H9 (cell line): ENCODE measurements around the gene METTL8. TPM values are rescaled to one million over a fixed set of nuclear protein-coding genes. Genes with fewer than 3 reads are reported as not detected.

Source experiments
- DNase-seq: peaks from one replicate; pipeline ENCODE4 v3.0.0-alpha.2; 2017
- H2AFZ ChIP-seq: one replicate; pipeline ENCODE4 v1.6.1; 2013; ENCODE audit warnings: mild to moderate bottlenecking, low read length, control low read depth, moderate library complexity
- H2AK5ac ChIP-seq: 2 replicates; pipeline ENCODE4 v1.6.1; 2013; ENCODE audit warnings: low read length, control low read depth, mixed read lengths; ENCODE audit not compliant: insufficient read length
- H2BK120ac ChIP-seq: one replicate; pipeline ENCODE4 v1.6.1; 2013; ENCODE audit warnings: low read depth, mild to moderate bottlenecking, low read length, control low read depth, inconsistent platforms; ENCODE audit not compliant: poor library complexity, severe bottlenecking
- H2BK12ac ChIP-seq: 2 replicates; pipeline ENCODE4 v1.6.1; 2013; ENCODE audit warnings: low read length, control low read depth, mixed read lengths, low read depth; ENCODE audit not compliant: insufficient read length
- H2BK15ac ChIP-seq: 2 replicates; pipeline ENCODE4 v1.6.1; 2013; ENCODE audit warnings: low read depth, low read length, control low read depth
- H2BK20ac ChIP-seq: one replicate; pipeline ENCODE4 v1.6.1; 2013; ENCODE audit warnings: low read depth, mild to moderate bottlenecking, low read length, control low read depth, inconsistent platforms; ENCODE audit not compliant: poor library complexity, severe bottlenecking
- H2BK5ac ChIP-seq: 2 replicates; pipeline ENCODE4 v1.6.1; 2013; ENCODE audit warnings: low read length, control low read depth, mixed read lengths; ENCODE audit not compliant: insufficient read length
- H3K14ac ChIP-seq: 2 replicates; pipeline ENCODE4 v1.6.1; 2013; ENCODE audit warnings: low read length, control low read depth; ENCODE audit not compliant: insufficient read depth
- H3K18ac ChIP-seq: 2 replicates; pipeline ENCODE4 v1.6.1; 2013; ENCODE audit warnings: low read depth, mild to moderate bottlenecking, mixed read lengths, low read length, control low read depth; ENCODE audit not compliant: insufficient read length
- H3K23ac ChIP-seq: 2 replicates; pipeline ENCODE4 v1.6.1; 2013; ENCODE audit warnings: low read length, control low read depth, mixed read lengths, low read depth; ENCODE audit not compliant: insufficient read length
- H3K23me2 ChIP-seq: 2 replicates; pipeline ENCODE4 v1.6.1; 2013; ENCODE audit warnings: low read depth, mild to moderate bottlenecking, mixed read lengths, low read length, control low read depth; ENCODE audit not compliant: insufficient read length, poor library complexity, severe bottlenecking
- H3K27ac ChIP-seq: 2 replicates; pipeline ENCODE4 v1.5.1; 2013; ENCODE audit warnings: low read length, control low read depth, mixed read lengths, low read depth; ENCODE audit not compliant: insufficient read length
- H3K27me3 ChIP-seq: 2 replicates; pipeline ENCODE4 v1.6.1; 2013; ENCODE audit warnings: low read length, control low read depth, inconsistent platforms; ENCODE audit not compliant: insufficient read depth
- H3K4ac ChIP-seq: 2 replicates; pipeline ENCODE4 v1.6.1; 2013; ENCODE audit warnings: low read depth, mild to moderate bottlenecking, control low read depth, inconsistent platforms, low read length, moderate library complexity
- H3K4me1 ChIP-seq: 2 replicates; pipeline ENCODE4 v1.6.1; 2013; ENCODE audit warnings: low read length, control low read depth, inconsistent platforms; ENCODE audit not compliant: insufficient read depth
- H3K4me2 ChIP-seq: 2 replicates; pipeline ENCODE4 v1.6.1; 2013; ENCODE audit warnings: low read length, control low read depth, mixed read lengths; ENCODE audit not compliant: insufficient read length, insufficient read depth
- H3K56ac ChIP-seq: 2 replicates; pipeline ENCODE4 v1.6.1; 2013; ENCODE audit warnings: low read depth, mild to moderate bottlenecking, mixed read lengths, low read length, control low read depth; ENCODE audit not compliant: insufficient read length
- H3K79me1 ChIP-seq: 2 replicates; pipeline ENCODE4 v1.6.1; 2013; ENCODE audit warnings: low read depth, mild to moderate bottlenecking, moderate library complexity, low read length, control low read depth, inconsistent platforms; ENCODE audit not compliant: insufficient read depth, poor library complexity, severe bottlenecking
- H3K79me2 ChIP-seq: 2 replicates; pipeline ENCODE4 v1.6.1; 2013; ENCODE audit warnings: low read length, control low read depth, inconsistent platforms; ENCODE audit not compliant: insufficient read depth
- H3K9ac ChIP-seq: 2 replicates; pipeline ENCODE4 v1.6.1; 2013; ENCODE audit warnings: low read length, control low read depth, mixed read lengths; ENCODE audit not compliant: insufficient read length; ENCODE audit errors: extremely low read depth
- H3K9me3 ChIP-seq: one replicate; pipeline ENCODE4 v1.6.1; 2013; ENCODE audit warnings: low read depth, low read length, inconsistent platforms; ENCODE audit not compliant: control insufficient read depth
- H3T11ph ChIP-seq: one replicate; pipeline ENCODE4 v1.6.1; 2013; ENCODE audit warnings: mild to moderate bottlenecking, low read length, control low read depth, inconsistent platforms
- H4K20me1 ChIP-seq: one replicate; pipeline ENCODE4 v1.6.1; 2013; ENCODE audit not compliant: control insufficient read depth, insufficient read length, insufficient read depth
- H4K5ac ChIP-seq: 2 replicates; pipeline ENCODE4 v1.6.1; 2013; ENCODE audit warnings: low read depth, mild to moderate bottlenecking, mixed read lengths, low read length, control low read depth; ENCODE audit not compliant: insufficient read length
- H4K8ac ChIP-seq: replicated peaks from 2 replicates; pipeline ENCODE4 v1.6.1; 2013; ENCODE audit warnings: low read length, control low read depth, mixed read lengths, low read depth; ENCODE audit not compliant: insufficient read length
- H4K91ac ChIP-seq: 2 replicates; pipeline ENCODE4 v1.6.1; 2013; ENCODE audit warnings: low read depth, mild to moderate bottlenecking, moderate library complexity, mixed read lengths, low read length, control low read depth; ENCODE audit not compliant: insufficient read length
- H3K27ac Mint-ChIP-seq, 3 experiments: 2 replicates in 2 of 3; 3 replicates in 1 of 3; pipeline ENCODE4 v1.8.0; 2020 to 2021; ENCODE audit warnings: mixed read lengths in 3 of 3, mild to moderate bottlenecking in 1 of 3, moderate library complexity in 1 of 3
- H3K27me3 Mint-ChIP-seq: 2 replicates; pipeline ENCODE4 v1.8.0; 2021; ENCODE audit warnings: low read depth, mild to moderate bottlenecking, moderate library complexity, mixed read lengths
- H3K36me3 Mint-ChIP-seq, 3 experiments: 2 replicates in 2 of 3; 3 replicates in 1 of 3; pipeline ENCODE4 v1.8.0; 2020 to 2021; ENCODE audit warnings: low read depth in 3 of 3, mixed read lengths in 3 of 3; ENCODE audit not compliant: insufficient read depth in 1 of 3
- H3K4me1 Mint-ChIP-seq, 2 experiments: 2 replicates each; pipeline ENCODE4 v1.8.0; 2020; ENCODE audit warnings: mixed read lengths in 2 of 2
- H3K4me3 Mint-ChIP-seq, 2 experiments: 2 replicates in 1 of 2; 3 replicates in 1 of 2; pipeline ENCODE4 v1.8.0; 2020 to 2021; ENCODE audit warnings: mild to moderate bottlenecking in 2 of 2, mixed read lengths in 2 of 2, moderate library complexity in 1 of 2
- H3K9me3 Mint-ChIP-seq, 2 experiments: 2 replicates in 1 of 2; 3 replicates in 1 of 2; pipeline ENCODE4 v1.8.0; 2020; ENCODE audit warnings: mild to moderate bottlenecking in 2 of 2, mixed read lengths in 2 of 2, moderate library complexity in 1 of 2
- whole genome bisulfite sequencing: extraction: QIAGEN DNeasy Blood & Tissue Kit; methylation state at CpG from one replicate; pipeline ENCODE4 v1.1.7; 2013; ENCODE audit warnings: missing lambda C conversion rate, low lambda C conversion rate, mixed read lengths; ENCODE audit not compliant: insufficient read length; ENCODE audit errors: extremely low coverage; 5-methylcytosine and 5-hydroxymethylcytosine counted together
- total RNA-seq: library from RNA; stranded (reverse); gene quantifications from 2 replicates; pipeline ENCODE4 v1.2.1, GENCODE V29; 2021
- TF ChIP-seq, protein P1 (sequence below): fragments of 200-600 bp; sonication (generic); conservative IDR thresholded peaks from 3 replicates; pipeline ENCODE4 v1.8.0; 2021; ENCODE audit warnings: antibody characterized with exemption, mild to moderate bottlenecking

The METTL8 gene
- total RNA-seq, 1 experiment from 2014 or later: 40.9 TPM

DNA sequence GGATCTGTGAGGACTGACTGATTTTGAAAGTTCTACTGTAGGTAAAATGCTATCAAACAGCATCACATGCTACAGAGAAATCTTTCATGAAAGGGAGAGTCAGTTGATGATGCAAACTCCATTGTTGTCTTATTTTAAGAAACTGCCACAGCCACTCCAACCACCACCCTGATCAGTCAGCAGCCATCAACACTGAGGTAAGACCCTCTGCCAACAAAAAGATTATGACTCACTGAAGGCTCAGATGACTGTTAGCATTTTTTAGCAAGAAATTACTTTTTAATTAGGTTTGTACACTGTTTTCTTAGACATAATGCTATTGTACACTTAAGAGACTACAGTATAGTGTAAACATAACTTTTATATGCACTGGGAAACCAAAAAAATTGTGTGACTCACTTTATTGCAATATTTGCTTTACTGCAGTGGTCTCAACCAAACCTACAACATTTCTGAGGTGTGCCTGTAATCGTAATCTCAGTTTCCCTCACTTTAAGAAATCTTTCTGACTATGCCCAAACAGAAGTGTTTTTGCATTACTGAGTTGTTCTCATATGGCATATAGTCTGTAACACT lies 42.8 kb downstream of the METTL8 start:
- Histone ChIP-seq H3K4me1 (peaks cover 6% of the 10 kb centered on the region; the same call in 1 of the 2 replicates), H2BK20ac (no peak overlapping the region), H3K4me2 (no peak overlapping the region), H2AK5ac (no peak overlapping the region), H3K9me3 (no peaks in the 10 kb centered on the region), H3K9ac (no peak overlapping the region), H3K79me2 (no peaks in the 10 kb centered on the region; the same call in 1 of the 2 replicates), H3K79me1 (no peaks in the 10 kb centered on the region), H2BK5ac (no peak overlapping the region), H4K5ac (no peak overlapping the region), H3K14ac (no peak overlapping the region), H3K27ac (no peak overlapping the region), H4K20me1 (no peaks in the 10 kb centered on the region), H3K18ac (no peak overlapping the region), H3K23ac (no peak overlapping the region), H2BK15ac (no peak overlapping the region), H2BK120ac (no peak overlapping the region), H3K27me3 (no peaks in the 10 kb centered on the region), H4K91ac (no peak overlapping the region), H3T11ph (no peak overlapping the region), H3K23me2 (no peaks in the 10 kb centered on the region), H2BK12ac (no peak overlapping the region), H2AFZ (no peak overlapping the region), H3K56ac (no peak overlapping the region), H3K4ac (no peak overlapping the region), H4K8ac (no peak overlapping the region)
- Mint-ChIP-seq H3K27me3 (no peaks in the 10 kb centered on the region), H3K27ac (no peak overlapping the region), H3K9me3 (no peaks in the 10 kb centered on the region; a peak in 1 of 5 replicates), H3K36me3 (peaks cover 0 to 5% (median 3%) of the 10 kb centered on the region in 3 experiments; a peak in 1 of 7 replicates), H3K4me1 (peaks cover 53 to 57% of the 10 kb centered on the region in 2 experiments), H3K4me3 (no peak overlapping the region)
- TF ChIP-seq, protein P1, sequence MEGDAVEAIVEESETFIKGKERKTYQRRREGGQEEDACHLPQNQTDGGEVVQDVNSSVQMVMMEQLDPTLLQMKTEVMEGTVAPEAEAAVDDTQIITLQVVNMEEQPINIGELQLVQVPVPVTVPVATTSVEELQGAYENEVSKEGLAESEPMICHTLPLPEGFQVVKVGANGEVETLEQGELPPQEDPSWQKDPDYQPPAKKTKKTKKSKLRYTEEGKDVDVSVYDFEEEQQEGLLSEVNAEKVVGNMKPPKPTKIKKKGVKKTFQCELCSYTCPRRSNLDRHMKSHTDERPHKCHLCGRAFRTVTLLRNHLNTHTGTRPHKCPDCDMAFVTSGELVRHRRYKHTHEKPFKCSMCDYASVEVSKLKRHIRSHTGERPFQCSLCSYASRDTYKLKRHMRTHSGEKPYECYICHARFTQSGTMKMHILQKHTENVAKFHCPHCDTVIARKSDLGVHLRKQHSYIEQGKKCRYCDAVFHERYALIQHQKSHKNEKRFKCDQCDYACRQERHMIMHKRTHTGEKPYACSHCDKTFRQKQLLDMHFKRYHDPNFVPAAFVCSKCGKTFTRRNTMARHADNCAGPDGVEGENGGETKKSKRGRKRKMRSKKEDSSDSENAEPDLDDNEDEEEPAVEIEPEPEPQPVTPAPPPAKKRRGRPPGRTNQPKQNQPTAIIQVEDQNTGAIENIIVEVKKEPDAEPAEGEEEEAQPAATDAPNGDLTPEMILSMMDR: no peak
- DNase-seq: no peak
- WGBS: no CpG with 5 or more reads among the region's 1 CpG
